Fibroblast of peridontal ligament (primary cell): ENCODE results near the gene NPPC.
A peak's percentile ranks its signal among the peaks of the same experiment; 100 is the strongest.

ENCODE experiments used
- DNase-seq: peaks from one replicate; pipeline ENCODE4 v3.0.0-alpha.2; 2010; ENCODE audit errors: extremely low read depth

The NPPC gene

DNA sequence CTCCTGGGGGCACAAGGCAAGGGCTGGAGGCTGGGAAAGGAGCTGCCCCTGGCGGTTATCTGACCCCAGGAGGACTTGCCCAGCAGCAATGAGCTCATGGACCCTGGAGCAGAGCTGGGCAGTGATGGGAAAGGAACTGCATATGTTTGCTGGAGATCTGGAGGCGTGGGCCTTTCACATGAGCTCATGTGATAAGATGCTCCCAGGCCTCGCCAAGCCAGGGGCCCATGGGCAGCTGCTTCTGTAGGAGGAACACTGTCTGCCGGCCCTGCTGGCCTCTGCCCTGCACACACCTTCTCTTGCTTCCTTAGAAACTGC is 9.0 kb upstream of the NPPC start:
- no peak for DNase-seq

DNA sequence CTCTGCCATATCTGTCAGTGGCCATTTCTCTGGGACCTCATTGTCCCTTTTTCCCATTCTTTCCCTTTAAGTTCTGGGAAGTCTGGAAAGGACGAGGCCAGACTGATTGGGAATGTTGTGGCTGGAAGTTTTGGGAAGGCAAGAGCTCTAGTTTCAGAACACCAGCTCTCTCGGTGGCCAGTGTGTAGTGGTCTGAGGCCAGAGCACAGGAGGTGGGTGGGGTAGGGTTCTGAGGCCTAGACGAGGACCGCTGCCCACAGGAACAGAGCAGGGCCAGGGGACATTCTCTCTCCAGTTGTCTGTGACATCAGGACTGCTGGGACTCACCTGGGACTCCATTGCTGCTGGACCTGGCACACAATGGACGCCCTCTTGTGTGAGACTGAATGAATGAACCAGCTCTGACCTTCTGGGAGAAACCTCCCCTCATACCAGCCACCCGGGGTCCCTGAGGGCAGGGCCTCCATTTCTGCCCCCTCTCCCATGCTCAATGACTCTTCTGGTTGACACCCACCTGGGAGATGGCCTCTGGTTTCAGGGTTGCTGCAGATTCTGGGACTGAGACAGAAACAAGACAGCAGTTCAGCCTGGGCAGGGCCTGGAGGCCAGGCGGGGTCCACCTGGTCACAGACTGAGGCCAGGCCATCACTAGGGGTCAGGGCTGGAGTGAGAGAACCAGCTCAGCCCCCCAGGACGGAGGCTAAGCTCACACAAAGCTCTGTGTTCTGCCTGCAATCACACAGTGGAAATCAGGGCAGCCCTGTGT is 8.4 kb upstream of the NPPC start:
- DNase-seq: no peak

DNA sequence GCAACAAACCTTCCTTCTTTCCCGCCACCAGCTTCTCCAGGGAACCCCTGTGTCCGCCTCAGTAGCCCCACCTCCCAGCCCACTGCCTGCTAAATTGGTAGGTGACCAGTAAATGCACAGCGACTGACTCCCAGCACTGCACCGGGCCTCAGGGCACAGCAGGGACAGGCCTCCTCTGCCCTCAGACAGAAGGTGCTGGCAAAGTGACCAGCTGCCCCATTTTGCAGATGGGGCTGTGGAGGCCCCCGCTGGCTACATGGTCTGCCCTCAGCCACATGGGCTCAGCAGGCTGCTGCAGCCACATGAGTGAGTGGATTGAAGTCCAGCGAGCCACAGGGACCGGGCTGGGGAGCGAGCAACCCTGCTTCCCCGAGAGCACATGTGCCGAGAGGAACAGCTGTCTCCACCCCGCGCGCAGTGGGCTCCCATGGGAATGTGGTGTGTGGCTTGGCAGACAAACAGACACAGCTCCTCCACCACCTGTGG is 7.8 kb upstream of the NPPC start:
- DNase-seq: peak; percentile 46

DNA sequence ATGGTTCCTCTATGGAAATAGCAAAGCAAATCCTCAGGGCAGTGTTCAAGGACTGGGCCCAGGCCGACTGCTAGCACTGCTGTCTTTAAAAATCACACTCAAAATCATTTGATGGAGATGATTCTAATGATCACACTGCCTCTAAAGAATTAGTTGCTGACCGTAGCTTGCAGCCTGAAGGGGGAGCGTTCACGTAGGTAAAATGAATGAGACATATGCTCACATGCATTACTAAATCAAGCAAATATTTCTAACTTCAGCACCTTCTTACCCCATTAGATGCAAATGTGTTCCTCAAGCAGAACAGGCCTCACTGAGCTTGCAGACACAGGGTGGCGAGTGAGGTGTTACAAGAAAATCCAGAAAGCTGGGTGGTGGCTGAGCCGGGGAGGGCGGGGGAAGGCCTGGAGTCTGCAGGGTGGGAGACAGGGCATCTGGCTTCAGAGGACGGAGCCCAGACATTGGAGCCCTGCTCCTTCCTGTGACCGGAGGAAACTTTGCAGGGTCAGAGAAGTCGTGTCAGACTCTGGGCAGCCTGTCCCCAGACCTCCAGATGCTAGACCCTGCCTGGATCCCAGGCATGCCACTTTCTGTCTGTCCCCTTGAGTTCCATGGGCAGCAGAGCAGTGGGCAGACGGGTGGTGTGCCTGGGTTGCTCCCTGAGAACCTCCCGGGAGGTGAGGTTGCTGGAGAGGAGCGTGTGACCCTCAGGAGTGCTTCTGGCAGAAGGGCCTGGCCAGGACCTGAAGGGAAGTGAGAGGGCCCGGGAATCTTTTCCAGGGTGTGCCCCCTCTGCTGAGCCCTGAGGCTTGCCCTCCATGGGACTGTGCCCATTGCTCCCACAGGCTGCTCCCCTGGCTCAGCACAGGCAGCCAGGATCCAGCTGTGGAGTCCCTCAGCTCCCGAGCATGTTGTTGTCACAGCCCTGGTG is 7.1 kb upstream of the NPPC start:
- DNase-seq: no peak

DNA sequence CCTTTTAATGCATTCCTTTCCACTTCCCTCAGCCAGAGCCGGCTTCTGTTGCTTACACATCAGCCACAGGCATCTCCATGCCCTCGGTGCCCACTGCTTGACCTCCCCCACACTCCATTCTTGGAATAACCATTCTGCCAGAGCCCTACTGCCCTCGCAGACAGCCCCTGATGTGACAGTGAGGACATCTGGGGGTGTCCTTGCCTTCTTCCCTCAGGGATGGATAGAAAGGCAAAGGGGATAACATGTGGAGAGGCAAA is 6.4 kb upstream of the NPPC start:
- no peak for DNase-seq

- DNase-seq: no peak
These were observed 5.3 kb upstream of the NPPC start for GRCh38 chr2:231931481-231931915.

DNA sequence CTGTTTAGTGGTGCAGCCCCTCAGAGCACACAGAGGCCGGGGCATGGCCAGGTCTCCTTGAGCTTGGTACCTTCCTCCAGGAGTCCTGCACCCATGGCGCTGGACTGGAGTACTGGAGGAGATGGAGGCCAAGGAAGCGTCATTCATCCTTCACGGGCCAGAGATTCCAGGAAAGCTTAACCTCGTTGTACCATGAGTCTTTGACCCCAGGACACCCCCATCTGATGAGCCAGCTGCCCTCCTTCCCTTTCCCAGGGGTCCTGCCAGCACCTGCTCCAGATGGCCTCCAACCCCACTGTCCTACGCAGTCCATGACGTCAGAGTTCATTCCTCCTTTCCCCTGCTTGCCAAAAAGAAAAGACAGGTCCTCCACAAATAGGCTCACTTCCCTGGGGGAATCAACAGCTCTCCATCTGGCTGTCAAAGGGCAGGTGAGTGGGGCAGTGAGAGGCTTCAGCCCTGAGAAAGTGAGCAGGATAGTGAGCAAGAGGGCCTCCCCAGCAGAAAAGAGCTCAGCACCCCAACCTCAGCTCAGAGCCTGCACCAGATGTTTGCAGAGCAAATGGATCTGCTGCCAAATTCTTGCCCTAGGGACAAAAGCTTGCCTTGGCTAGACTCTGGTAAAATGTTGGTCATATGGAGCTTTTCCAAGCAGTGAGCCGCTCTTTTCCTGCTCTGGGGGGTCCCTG is 4.5 kb upstream of the NPPC start:
- DNase-seq: peak; percentile 45

DNA sequence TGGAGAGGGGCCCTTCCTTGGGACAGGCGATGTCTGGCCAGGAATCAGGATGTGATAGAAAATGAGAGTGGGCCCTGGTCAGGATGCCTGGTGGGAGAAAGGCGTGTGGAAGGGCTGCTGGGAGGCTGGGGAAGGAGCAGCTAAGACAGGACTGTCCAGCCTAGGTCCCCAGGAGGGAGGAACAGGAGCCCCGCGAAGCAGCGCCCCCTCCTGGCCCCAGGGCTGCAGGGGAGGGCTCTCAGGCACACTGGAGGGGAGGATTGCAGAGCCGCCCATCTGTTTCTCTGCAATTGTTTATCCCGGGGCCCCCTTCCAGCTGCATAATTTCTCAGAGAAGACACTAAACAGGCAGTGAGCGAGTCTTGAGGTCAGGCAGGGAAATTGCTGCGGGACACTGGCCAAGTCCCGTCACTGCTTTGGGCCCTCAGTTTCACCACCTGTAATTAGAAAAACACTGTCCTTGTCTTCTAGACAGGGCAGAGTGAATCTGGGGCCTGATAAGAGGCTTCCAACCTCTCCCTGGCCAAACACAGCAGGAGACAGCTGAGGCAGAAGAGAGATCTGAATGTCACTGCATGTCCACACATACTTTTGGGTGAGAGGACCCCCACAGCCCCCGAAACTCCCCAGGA is 3.9 kb upstream of the NPPC start:
- peak; percentile 14 for DNase-seq

GRCh38 chr2:231928901-231929725 is 2.9 kb upstream of the NPPC start:
- DNase-seq: no peak

GRCh38 chr2:231928481-231928880 is 2.3 kb upstream of the NPPC start:
- no peak for DNase-seq

GRCh38 chr2:231927566-231927890 is 1.3 kb upstream of the NPPC start:
- DNase-seq: no peak

DNA sequence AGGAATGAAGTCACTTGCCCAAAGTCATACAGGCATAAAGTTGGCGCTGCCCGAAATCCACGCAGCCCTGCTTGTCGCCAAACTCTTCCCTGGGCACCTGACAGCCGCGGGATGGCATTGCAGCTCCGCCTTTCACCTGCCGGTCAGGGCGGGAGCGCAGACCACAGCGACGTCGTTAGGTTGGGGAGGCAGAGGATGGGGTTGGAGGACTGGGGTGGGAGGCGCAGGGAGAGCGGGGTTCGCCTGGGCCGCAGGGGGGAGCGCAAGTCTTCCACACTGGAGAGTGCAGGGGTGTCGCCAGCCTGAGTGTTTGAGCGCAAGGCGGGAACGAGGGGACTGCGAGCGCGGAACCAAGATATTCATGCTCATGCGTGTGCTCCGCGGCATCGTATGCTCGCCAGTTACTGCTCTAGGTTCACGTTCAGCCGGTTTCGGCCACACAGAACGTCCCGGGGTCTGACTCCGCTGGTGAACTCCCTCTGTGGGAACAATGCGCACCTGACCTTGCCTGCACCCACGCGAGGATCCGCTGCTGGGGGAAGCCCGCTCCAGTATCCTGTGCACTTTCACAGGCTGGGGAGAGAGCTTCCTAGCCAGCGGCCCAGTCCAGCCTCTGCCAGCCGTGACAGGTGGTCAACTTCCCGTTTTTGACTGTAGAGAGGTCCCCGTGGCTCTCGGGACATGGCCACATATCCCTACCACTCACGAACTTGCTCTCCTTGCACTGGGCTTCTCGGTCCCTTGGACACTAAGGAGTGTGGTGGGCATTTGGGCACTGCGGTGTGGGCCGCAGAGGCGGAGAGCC is 767 bp upstream of the NPPC start:
- peak; percentile 38 for DNase-seq

GRCh38 chr2:231925303-231926179 is 655 bp downstream of the NPPC start:
- DNase-seq: peak; percentile 85

- no peak for DNase-seq
These were observed 1.3 kb downstream of the NPPC start for GRCh38 chr2:231924889-231925275.

GRCh38 chr2:231923951-231924888 is 2.0 kb downstream of the NPPC start:
- no peak for DNase-seq

DNA sequence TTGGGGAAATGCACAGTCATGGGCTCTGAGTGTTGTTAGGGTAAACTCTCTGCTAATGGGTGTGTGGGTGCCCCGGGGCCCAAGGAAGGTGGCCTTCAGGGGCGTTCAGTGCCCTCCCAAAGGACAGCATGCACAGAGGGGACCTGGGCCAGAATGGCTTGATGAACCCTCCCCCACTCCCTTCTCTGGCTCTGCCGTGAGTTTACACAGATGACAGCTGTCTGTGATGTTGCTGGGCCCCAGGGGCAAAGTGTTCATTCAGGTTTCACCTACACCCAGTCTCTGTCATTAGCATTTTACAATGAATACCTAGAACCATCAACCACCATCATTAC is 3.2 kb downstream of the NPPC start:
- DNase-seq: no peak

DNA sequence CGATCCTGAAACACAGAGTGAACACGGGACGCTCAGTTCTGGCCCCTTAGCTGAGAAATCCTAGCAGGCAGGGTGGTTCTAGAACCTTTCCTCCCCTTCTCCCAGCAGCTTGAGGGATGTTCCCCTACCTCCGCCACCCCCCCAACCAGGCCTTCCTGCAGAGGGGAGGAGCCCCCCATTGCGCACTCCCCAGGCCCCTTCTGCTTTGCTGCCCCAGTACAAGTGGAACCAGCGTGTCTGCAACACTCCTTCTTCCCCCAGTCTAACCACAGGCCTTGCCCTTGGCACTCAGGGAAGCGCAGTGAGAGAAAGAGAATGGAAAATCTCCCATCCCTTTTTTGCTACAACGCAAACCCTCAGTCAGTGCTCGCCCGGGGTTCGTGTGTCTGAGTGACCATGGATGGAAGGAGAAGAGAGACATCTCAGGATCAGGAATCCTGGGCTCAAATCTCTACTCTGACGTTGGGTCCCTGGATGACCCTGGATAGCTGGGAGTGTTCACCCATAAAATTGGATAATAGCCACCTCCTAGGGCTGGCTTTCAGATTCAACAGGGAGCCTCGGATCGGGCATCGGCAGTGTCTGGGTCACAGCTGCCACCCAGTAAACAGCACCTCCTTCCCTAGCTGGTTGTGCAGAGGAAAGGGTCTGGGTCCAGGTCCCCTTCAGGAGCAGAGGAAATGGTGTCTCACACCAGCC is 3.7 kb downstream of the NPPC start:
- no peak for DNase-seq

GRCh38 chr2:231920795-231921194 is 5.4 kb downstream of the NPPC start:
- no peak for DNase-seq
